HG02678 (cell line): ENCODE results near the gene DOK4.

Experiments used
- ATAC-seq: cut with Tn5 transposase; IDR thresholded peaks from one replicate; pipeline ENCODE4 v1.9.1; 2021; ENCODE audit warnings: mild to moderate bottlenecking, moderate library complexity; ENCODE audit not compliant: unreplicated experiment

DOK4 gene

DNA sequence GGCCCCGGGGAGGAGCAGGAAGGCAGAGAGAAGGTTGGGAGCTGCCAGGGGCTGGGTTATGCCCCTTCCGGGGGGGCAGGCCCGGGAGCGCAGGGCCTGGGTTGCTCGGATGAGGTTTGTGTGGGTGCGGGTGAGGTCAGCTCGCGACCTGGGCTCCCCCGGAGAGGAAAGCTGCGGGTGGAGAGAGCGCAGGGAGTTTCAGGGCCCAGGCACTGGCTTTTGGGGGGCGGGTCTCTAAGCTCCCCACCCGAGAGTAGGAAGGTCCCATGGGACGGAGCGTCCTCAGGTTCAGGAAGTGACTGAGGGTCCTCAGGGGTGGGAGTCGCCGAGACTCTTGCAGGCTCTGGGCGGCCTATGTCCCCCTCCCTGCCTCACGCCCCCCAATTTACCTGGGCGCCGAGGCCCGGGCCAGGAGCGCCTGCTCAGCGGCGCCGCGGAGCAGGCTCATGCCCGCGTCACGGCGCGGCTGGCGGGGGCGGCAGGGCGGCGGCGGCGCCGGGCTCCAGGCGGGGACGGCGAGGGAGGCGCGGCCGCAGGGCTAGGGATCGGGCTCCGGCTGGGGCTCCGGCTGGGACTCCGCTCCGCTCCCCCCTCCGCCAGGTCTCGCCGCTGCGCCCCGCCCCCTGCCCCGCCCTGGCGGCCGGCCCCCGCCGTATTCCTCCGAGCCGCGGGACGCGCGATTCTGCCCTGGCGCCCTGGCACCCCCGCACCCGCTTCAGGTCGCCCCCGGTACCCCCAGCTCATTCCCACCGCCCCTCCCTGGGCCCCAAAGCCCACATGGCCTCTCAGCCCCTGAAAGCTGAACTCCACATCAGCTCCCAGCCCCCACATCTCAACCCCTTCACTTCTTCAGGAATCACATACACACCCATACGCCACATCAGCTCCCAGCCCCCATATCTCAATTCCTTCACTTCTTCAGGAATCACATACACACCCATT is at the start of gene DOK4:
DOK4 (minus strand) TSS at position 578 of the 942 bp plus-strand sequence. CDS start 6,986 bp downstream, outside the sequence.
- ATAC-seq: peak; percentile 92

DNA sequence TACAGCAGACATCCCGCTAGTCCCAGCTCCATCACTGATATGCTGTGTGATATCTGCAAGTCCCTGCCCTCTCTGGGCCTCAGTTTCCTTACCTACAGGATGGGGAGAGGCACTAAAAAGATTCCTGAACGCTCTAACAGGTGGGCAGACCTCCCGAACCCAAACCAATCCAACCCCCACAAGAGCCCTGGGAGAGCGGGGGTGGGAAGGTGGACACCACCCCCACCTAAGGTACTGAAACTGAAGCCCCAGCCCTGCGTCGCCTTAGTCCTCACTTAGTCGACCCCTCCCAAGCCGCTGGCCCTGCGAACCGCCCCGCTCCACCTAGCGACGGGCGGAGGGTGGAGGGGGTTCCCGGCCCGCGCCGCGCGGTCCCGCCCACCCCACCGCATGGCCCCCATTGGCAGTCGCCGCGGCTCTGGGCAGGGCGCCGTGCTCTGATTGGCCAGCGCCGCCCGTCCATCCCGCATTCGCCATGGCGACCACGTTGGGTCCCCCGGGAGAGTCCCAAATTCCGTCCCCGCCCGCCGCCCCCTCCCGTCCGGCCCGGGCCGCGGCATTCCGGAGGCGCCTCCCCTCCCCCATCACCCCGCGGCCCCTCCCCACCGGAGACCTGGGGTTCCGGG is 49.5 kb upstream of the DOK4 start:
- peak; percentile 70 for ATAC-seq

DNA sequence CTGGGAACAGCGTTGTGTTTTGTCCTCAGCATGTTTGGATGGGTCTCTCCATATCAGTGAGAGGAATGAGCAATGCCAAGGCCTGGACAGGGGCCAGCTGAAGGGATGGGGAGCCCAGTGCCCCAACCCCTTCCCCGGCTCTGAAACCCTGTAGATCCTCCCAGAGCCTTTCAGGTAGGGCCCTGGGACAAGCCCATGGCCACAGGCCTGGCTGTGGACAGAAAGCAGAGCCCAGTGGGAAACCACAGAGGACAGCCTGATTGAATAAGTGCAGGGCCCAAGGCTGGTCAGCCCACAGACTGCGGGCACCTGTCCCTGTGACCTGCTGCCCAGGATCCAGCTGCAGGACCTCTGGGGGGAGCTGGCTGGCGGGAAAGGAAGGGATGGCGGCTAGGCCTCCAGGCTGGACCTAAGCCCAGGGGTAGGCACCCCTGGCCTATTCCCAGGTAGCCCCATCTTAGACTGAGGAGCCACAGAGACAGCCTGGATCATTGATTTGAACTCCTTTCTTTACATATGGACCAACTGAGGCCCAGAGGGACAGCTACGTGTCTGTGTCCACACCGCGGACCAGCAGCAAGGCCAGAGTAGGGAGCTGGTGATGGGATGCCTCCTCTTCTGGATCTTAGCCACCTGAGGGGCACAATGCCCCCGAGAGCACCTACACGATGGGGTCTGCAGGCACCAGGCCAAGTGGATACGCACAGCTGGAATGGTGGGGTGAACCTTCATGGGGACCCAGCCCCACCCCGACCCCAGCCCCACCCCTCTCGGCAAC is 48.8 kb upstream of the DOK4 start:
- ATAC-seq: no peak

DNA sequence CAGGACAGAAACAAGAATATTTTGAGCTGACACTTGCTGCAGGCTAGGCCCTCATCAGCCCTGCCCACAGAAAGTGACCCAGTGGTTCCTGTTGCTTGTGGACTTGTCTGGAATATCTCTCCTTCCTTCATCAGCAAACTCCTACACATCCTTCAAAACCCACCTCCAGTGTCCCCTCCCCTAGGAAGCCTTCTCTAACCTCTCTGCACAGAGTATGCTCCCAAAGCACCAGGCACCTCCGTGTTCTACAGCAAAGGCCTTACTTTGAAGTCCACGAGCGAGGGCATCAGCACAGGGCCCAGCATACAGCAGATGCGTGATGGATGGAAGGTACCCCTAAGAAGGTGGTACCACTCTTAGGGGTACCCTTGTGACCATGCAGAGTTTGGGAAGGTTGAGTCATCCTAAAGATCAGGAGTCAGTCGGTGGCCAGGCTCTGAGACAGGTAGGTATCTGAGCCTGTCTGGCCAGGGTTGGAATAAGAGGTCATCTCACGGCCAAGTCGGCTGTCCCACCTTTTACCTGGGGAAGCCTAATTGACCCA is 48.1 kb upstream of the DOK4 start:
- no peak for ATAC-seq

DNA sequence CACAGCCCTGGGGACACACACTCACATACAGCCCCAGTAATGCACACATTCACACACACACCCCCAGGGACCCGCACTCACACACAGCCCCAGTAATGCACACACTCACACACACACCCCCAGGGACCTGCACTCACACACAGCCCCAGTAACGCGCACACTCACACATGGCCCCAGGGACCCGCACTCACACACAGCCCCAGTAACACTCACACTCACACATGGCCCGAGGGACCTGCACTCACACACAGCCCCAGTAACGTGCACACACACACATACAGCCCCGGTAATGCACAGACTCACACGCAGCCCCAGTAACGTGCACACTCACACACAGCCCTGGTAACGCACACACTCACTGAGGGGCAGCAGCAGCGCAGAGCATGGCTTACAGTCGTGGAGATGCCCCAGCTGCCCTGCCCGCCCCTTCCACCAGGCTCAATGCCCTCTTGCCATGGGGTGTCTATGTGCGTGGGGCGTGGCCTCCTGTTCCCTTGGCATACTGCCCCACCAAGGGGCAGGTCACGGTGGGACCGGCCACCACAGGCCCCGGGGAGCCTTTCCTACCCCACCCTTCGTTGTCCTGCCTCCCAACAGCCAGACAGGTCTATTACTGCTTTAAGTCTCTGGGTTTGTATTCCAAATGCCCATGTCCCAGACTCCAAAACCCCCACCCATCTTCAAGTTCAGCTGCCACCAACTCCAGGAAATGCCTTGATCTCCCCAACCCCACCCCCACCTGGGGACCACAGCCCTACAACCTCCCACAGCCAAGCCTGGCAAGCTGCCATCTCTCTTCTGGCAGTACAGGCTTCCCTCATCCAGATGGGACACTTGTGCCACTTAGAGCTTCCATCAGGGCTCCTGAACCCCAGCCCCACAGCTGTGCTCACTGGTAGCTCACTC is 47.4 kb upstream of the DOK4 start:
- ATAC-seq: no peak

DNA sequence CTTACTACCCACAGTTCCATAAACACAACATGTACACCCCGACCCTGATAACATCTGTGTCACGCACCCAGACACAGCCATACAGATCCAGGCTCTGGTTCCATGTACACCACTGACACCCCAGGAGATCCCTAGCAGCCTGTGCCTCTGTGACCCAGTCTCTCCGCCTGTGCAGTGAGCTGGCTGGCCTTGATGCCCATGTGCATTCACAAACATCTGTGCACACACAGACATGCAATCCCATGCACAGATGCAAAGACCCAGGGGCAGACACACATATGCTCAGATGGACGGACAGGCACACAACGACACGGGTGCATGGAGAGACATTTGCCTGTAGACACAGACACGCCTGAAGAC is 46.0 kb upstream of the DOK4 start:
- no peak for ATAC-seq

- ATAC-seq: no peak
Measured at GRCh38 chr16:57531635-57532265, 45.5 kb upstream of the DOK4 start.

DNA sequence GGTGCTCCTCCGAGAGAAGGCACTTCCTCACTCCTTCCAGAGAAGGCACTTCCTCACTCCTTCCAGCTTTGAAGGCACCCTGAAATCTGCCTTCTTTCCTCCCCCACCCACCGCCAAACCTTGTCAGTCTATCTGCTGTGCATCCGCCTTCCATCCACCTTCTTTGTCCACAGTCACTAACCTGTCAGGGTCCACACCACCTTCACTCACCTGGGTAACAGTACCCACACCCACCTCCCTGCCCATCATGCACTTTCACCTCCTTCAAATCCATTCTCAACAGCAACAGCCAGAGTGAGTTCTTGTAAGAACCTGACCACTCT is 44.9 kb upstream of the DOK4 start:
- no peak for ATAC-seq

- ATAC-seq: no peak
Measured at GRCh38 chr16:57530522-57531252, 44.4 kb upstream of the DOK4 start.

DNA sequence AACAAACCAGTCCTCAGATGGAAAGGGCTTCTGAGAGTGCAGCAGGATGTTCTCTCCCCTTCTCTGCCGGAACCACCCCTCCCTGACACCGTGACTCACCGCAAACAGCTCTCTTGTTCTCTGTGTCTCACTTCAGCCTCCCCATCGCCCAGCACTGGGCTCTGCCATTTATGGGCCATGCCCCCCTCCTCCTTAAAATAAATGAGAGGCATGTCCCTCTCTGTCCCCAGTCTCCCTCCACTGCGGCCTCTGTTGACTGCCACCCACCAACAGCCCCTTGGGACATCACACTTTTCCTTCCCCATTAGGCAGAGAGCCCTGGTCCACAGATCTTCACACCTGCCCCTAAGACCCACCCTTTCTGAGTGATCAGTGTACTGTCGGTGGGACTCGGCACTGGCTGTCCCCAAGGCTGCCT is 43.8 kb upstream of the DOK4 start:
- peak; percentile 78 for ATAC-seq

- no peak for ATAC-seq
Measured at GRCh38 chr16:57529391-57530103, 43.3 kb upstream of the DOK4 start.

- ATAC-seq: no peak
Measured at GRCh38 chr16:57528499-57529390, 42.5 kb upstream of the DOK4 start.

- no peak for ATAC-seq
Measured at GRCh38 chr16:57527610-57528360, 41.5 kb upstream of the DOK4 start.

DNA sequence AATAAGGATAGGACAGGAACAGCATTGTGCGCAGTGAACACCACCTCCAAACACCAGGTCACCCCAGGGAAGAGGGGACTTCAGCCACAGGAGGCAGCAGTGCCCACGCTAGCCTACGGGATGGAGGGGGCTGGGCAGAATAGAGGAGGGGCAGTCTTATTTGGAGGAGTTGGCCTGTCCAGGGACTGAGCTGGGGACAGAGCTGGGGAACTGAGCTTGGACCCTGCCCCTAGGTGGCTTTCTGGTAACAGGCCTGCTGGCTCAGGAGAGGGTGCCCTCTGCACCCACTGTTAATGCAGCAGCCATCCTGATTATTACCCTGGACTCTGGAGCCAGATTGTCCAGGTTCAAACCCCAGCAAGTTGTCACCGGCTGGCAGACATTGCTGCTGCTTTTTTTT is 40.7 kb upstream of the DOK4 start:
- no peak for ATAC-seq

GRCh38 chr16:57526498-57526897 is 40.2 kb upstream of the DOK4 start:
- ATAC-seq: no peak

DNA sequence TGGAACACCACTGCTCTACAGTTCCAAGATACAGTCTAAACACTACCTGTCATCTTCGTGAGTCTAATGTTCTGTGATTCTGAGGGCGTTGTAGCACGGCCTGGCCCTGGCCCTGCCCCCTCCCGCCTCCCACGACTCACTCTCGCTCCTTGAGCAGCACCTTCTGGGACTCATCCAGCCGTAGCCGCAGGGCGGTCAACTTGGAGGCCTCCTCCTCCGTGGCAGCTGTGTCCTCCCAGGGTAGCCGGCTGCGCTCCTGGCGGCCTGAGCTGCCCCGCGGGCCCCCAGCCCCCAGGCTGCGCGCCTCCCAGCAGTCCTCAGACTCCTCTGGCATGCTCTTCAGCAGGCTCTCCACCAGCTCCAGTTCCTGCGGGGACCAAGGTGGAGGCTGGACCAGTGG is 39.5 kb upstream of the DOK4 start:
- no peak for ATAC-seq

DNA sequence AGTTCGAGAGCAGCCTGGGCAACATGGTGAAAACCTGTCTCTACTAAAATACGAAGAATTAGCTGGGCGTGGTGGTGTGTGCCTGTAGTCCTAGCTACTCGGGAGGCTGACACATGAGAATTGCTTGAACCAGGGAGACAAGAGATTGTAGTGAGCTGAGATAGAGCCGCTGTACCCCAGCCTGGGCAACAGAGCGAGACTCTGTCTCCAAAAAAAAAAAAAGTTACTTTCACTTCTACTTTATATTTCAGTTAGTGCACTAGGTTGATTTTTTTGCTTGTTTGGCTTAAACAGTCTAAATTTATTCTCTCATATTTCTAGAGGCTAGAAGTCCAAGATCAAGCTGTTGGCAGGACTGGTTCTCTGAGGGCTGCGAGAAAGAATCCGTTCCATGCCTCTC is 36.7 kb upstream of the DOK4 start:
- no peak for ATAC-seq
